Thymus (tissue), 11 donors: ENCODE results near the gene PLCH2. TPM values are rescaled to one million over a fixed set of nuclear protein-coding genes. Genes with fewer than 3 reads are reported as not detected.

Experiments used
- DNase-seq, 9 donors: peaks; one replicate each; pipeline ENCODE4 v3.0.0-alpha.2; 2013; ENCODE audit warnings: low spot score in 9 of 9, low read depth in 6 of 9, missing footprints in 1 of 9
- H3K27ac ChIP-seq, 2 donors: one replicate each; pipeline ENCODE4 v1.5.1; 2013; ENCODE audit warnings: control low read depth in 1 of 2, low read depth in 1 of 2, low read length in 1 of 2, mild to moderate bottlenecking in 1 of 2, moderate library complexity in 1 of 2
- H3K27me3 ChIP-seq, 2 donors: one replicate each; pipeline ENCODE4 v1.5.1; 2013; ENCODE audit warnings: low read length in 1 of 2; ENCODE audit not compliant: control insufficient read depth in 2 of 2, insufficient read depth in 1 of 2
- H3K36me3 ChIP-seq, 2 donors: one replicate each; pipeline ENCODE4 v1.5.1; 2013; ENCODE audit warnings: low read length in 1 of 2, mild to moderate bottlenecking in 1 of 2, moderate library complexity in 1 of 2; ENCODE audit not compliant: control insufficient read depth in 2 of 2, insufficient read depth in 2 of 2
- H3K4me1 ChIP-seq, 2 donors: one replicate each; pipeline ENCODE4 v1.5.1; 2013; ENCODE audit warnings: low read length in 2 of 2; ENCODE audit not compliant: control insufficient read depth in 2 of 2, insufficient read depth in 2 of 2
- H3K4me3 ChIP-seq, 2 donors: one replicate each; pipeline ENCODE4 v1.5.1; 2013; ENCODE audit warnings: low read length in 2 of 2, control low read depth in 1 of 2, mild to moderate bottlenecking in 1 of 2
- H3K9me3 ChIP-seq, 2 donors: one replicate each; pipeline ENCODE4 v1.5.1; 2013; ENCODE audit warnings: low read length in 1 of 2, mild to moderate bottlenecking in 1 of 2; ENCODE audit not compliant: control insufficient read depth in 2 of 2, insufficient read depth in 1 of 2
- WGBS: extraction: QIAGEN DNeasy Blood & Tissue Kit; methylation state at CpG from one replicate; pipeline ENCODE4 v1.1.7; 2013; 5-methylcytosine and 5-hydroxymethylcytosine counted together
- polyA plus RNA-seq: library from polyadenylated mRNA; stranded (reverse); fragments of 200-250 nt; gene quantifications from one replicate; pipeline ENCODE4 v1.2.3, GENCODE V29; 2013
- total RNA-seq: library from RNA; stranded (reverse); fragments of 120-200 nt; gene quantifications from one replicate; pipeline ENCODE4 v1.2.4, GENCODE V29; 2013
- donor health status: healthy.

The PLCH2 gene
- total and polyA plus RNA-seq, 2 donors, result 0.90 to 34.4 TPM

- 37% methylated on average over 26 of the region's 26 CpGs for WGBS
- DNase-seq, result peak in 4 of 9 donors; percentile 39 to 84 (median 71)
- Histone ChIP-seq H3K9me3 (peaks cover 0 to 8% of the 10 kb centered on the region in 2 donors), H3K27me3 (peaks cover 0 to 19% of the 10 kb centered on the region in 2 donors), H3K4me3 (peak overlapping the region in 1 of 2 donors; percentile 16), H3K4me1 (peaks cover 41 to 84% of the 10 kb centered on the region in 2 donors), H3K36me3 (no peaks in the 10 kb centered on the region), H3K27ac (peak overlapping the region; percentile 15 to 43)
Observed at GRCh38 chr1:2543543-2544092, 67.5 kb downstream of the PLCH2 start.

DNA sequence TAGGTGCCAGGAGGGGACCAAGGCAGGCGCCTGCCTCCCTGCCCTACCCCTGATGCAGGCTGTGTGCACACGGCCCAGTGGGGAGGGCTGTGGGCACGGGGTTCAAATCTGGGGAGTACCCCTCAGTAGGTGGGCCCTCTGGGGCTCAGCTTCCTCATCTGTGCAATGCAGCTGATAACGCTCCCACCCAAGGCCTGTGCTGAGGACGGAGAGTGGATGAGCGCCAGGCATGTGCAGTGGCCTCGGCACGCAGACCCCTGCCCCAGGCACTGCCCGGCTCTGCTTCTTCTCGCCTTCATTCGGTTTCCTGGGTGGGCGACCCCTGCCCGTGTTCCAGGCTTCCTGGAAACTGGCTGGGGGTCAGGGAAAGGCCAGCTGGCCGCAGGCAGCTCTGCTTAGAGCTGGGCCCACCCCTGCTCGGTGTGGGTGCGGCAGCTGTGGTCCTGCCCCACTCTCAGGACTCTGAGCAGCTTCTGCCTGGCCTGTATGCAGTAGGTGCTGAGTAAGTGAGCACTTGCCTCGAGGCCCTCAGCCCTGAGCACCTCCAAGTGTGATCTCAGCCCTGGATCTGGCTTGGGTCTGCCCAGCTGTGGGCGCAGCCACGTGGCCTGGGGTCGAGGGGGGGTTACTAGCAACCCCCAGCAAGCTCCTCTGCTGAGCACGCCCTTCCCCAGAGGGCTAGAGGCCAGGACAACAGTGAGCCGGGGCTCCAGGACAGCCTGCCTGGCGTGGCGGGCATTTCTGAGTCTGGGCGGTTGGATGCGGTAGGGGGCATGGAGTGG lies 68.2 kb downstream of the PLCH2 start:
- peaks cover 44 to 86% of the 10 kb centered on the region in 2 donors for H3K4me1 ChIP-seq
- H3K4me3 ChIP-seq, result no peak overlapping the region
- H3K27ac ChIP-seq, result peak overlapping the region; percentile 15 to 43
- 84% methylated on average over 26 of the region's 26 CpGs for WGBS
- H3K36me3 ChIP-seq, result no peaks in the 10 kb centered on the region
- DNase-seq, result no peak
- peaks cover 0 to 5% of the 10 kb centered on the region in 2 donors for H3K9me3 ChIP-seq
- peaks cover 0 to 14% of the 10 kb centered on the region in 2 donors for H3K27me3 ChIP-seq

DNA sequence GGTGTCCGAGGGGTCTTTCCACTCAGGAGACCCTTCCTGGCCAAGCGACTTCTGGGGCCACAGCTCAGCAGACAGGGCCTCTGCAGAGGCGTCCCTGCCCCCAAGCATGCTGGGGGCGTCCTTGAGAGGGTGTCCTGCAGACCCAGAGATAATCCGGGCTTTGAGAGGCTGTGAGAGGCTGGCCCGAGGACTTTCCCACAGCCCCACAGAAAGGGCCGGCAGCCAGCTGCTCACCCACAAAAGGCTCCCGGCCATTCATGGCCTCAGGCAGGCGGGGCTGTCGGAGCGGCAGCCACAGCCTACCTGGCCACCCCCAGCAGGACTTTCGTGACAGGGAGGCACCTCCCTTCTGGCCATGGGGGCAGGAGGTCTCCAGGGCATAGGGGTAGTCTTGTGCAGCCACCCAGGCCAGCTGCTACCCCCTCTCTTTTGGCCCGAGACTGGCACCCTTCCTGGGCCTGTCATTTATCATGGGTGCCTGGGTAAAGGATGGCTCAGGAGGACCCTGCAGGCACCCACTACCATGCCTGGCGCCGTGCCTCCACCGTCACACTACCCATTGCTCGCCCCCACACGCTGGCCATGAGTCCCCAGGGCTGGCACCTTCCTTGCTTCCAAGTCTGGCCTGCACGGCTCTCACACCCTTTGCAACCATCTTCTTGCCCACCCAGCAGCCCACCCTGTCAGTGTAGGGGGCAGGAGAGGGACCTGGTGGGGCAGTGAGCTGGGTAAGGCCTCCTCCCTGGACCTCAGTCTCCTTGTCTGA lies 69.0 kb downstream of the PLCH2 start:
- H3K9me3 ChIP-seq, result no peaks in the 10 kb centered on the region
- H3K27me3 ChIP-seq, result peaks cover 0 to 10% of the 10 kb centered on the region in 2 donors
- WGBS, result 94% methylated on average over 19 of the region's 19 CpGs
- no peak overlapping the region for H3K4me3 ChIP-seq
- H3K4me1 ChIP-seq, result peaks cover 40 to 81% of the 10 kb centered on the region in 2 donors
- no peaks in the 10 kb centered on the region for H3K36me3 ChIP-seq
- DNase-seq, result no peak
- H3K27ac ChIP-seq, result peak overlapping the region; percentile 53 to 82

DNA sequence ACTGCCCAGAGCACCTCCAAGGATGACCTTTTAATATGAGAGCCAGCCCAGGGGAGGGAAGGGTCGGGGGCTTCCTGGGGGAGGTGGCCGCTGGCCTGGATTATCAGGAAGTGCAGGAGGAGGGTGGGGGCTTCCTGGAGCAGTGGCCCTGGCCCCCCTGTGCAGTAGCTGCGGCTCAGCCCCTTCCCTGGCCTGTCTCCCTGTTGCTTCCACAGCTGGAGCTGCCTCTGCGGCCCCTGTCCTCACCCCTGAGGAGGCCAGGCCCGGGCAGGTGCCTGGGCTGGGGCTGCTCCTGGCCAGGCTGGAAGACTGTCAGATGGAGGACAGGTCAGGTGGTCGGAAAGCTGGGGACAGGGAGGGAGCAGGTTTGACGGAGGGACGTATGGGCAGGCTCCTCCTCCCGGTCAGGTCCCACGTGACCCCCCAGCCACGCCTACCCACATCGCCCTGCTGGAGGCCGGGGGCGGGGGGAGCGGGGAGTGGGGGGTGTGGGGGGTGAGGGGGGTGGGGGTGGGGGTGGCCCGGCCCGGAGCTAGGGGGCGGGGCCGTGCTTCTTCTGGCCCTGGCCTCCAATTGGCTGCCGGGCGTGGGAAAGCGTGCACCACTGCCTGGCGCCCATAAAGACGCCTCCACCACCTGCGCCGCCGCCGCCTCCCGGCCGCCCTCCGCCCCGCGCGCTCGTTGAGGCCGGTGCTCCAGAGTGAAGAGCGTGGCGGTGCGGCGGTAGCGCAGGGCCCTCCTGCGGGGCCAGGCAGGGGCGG lies 69.8 kb downstream of the PLCH2 start:
- Histone ChIP-seq H3K4me1 (peaks cover 34 to 73% of the 10 kb centered on the region in 2 donors), H3K36me3 (no peaks in the 10 kb centered on the region), H3K27ac (peak overlapping the region; percentile 93 to 99), H3K4me3 (peak overlapping the region; percentile 83 to 88), H3K9me3 (no peaks in the 10 kb centered on the region), H3K27me3 (peaks cover 0 to 6% of the 10 kb centered on the region in 2 donors)
- 2% methylated on average over 41 of the region's 43 CpGs for WGBS
- DNase-seq, result peak in 7 of 9 donors; percentile 77 to 95 (median 89)

DNA sequence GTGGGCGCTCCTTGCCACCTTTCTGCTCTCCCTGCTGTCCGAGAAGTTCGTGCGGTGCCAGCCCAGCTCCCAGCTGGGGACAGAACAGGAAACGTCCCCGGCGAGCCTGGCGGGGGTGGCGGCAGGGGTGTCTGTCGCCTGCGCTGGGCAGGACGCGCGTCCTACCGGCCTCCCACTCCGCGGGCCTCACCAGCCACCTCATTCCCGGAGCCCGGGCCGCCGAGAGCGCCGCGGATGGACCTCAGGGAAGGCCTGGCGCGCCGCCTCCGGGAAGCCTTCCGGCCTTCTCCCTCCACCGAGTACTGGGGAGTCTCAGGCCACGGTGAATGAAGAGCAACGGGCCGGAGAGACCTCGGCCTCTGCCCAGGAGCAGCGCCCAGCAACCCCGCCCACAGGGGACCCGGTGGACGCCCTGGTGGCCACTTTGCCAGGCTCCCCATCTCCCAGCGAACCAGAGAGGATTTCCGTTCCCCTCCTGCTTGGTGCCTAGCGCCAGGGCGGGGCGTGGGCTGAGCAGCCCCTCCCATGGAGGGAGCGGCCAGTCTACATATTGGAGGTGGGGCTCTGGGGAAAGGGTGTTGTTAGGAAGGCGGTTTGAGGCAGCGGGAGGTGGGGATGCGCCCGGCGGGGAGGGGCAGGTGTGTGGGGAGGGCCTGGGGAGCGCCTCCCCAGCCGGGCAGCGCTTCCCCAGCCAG lies 70.6 kb downstream of the PLCH2 start:
- H3K36me3 ChIP-seq, result no peaks in the 10 kb centered on the region

DNA sequence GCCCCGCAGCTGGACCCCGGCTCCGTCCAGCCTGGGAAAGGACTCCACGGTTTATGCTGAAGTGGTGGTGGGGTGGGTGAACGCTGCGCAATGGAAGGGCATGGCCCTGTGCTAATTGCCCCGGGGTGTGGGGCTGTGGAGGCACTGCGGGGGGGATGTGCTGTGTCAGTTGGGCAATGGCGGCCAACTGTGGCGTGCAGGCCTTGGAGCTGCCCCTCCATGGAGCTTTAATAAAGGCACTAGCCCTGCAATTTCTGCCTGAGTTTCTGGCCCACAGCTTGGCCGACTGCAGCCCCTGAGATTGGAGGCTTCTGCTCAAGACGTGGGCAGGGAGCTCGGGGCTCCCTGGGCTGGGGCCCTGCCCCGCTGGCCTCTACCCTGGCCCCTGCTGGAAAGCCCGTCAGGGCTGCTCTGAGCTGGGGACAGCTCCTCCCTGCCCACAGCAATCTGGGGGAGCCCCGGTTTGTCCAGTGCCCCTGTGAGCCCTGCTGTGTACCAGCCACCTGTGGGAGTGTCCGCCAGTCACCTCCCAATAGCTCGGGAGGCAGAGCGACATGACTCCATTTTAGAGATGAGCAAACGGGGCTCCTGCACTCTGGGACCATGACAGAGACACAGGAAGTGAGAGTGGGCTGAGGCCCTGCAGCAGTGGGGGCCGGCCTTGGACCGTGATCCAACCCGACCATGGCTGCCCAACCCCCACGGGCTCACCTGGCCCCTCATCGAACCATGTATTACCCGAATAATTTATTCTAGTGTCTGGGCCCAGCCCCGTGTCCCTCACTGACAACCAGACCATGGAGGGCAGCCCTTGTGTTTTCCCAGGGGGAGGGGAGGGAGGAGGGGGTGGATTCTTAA lies 71.3 kb downstream of the PLCH2 start:
- no peaks in the 10 kb centered on the region for H3K9me3 ChIP-seq
- H3K27ac ChIP-seq, result peak overlapping the region; percentile 93 to 99
- H3K4me1 ChIP-seq, result peaks cover 29 to 60% of the 10 kb centered on the region in 2 donors
- 18% methylated on average over 27 of the region's 27 CpGs for WGBS
- H3K4me3 ChIP-seq, result peak overlapping the region; percentile 83 to 88
- H3K36me3 ChIP-seq, result no peaks in the 10 kb centered on the region
- peak in 1 of 9 donors; percentile 75 for DNase-seq
- H3K27me3 ChIP-seq, result no peaks in the 10 kb centered on the region

More for the DNA sequence above, 70.6 kb downstream of the PLCH2 start:
- peak overlapping the region; percentile 83 to 88 for H3K4me3 ChIP-seq
- WGBS, result under 1% methylated on average over 52 of the region's 52 CpGs
- H3K27ac ChIP-seq, result peak overlapping the region; percentile 93 to 99
- peak in 7 of 9 donors; percentile 83 to 95 (median 88) for DNase-seq
- H3K27me3 ChIP-seq, result peaks cover 0 to 2% of the 10 kb centered on the region in 2 donors
- no peaks in the 10 kb centered on the region for H3K9me3 ChIP-seq
- peaks cover 31 to 66% of the 10 kb centered on the region in 2 donors for H3K4me1 ChIP-seq

DNA sequence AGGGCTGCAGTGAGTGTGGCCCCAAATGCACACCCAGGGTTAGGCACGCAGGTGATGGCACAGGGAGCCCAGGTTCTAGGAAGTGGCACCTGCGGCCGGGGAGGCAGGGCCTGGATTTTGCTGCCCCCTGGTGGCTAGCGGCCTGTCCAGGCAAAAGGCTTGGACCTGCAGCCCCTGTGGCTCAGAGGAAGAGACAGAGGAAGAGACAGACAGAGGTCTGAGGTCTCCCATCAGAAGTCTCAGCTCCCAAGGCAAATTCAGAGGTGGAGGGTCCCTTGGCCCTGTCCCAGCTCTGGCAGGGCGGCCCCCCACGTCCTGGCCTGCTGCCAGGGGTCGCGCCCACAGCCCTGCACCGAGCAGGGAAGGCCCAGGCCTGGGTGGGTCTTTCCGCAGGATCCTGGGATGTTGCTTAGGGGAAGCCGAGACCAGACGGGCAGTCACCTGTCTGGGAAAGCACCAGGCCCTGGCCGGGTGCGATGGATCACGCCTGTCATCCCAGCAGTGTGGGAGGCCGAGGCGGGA lies 72.0 kb downstream of the PLCH2 start:
- peak overlapping the region; percentile 83 to 88 for H3K4me3 ChIP-seq
- H3K36me3 ChIP-seq, result no peaks in the 10 kb centered on the region
- peak in 5 of 9 donors; percentile 62 to 89 (median 80) for DNase-seq
- WGBS, result 13% methylated on average over 17 of the region's 17 CpGs
- peak overlapping the region; percentile 93 to 99 for H3K27ac ChIP-seq
- H3K27me3 ChIP-seq, result no peaks in the 10 kb centered on the region
- H3K4me1 ChIP-seq, result peaks cover 28 to 53% of the 10 kb centered on the region in 2 donors
- no peaks in the 10 kb centered on the region for H3K9me3 ChIP-seq
